Panc1 (cell line): Measurements from ENCODE around the gene PHF13. TPM values are rescaled to one million over a fixed set of nuclear protein-coding genes. Genes with fewer than 3 reads are reported as not detected.

ENCODE experiments used
- ATAC-seq: fragments of 200-7000 bp; cut with Tn5 transposase; 2 replicates; pipeline ENCODE4 v1.9.1; 2020; ENCODE audit warnings: mild to moderate bottlenecking, moderate library complexity
- BruUV-seq: library from RNA; stranded (reverse); fragments of 400-500 nt; replicated peaks from 2 replicates; lab custom pipeline; 2021; lab: Mats Ljungman, UMichigan
- CTCF ChIA-PET: fragments of 300-600 bp; sonication (Branson Sonifier 250); formaldehyde crosslinking; loops from one replicate; lab custom pipeline; 2022; ENCODE audit warnings: antibody characterized with exemption; lab: Charles Lee
- POLR2A ChIA-PET: fragments of 300-600 bp; sonication (Branson Sonifier 250); formaldehyde crosslinking; loops from one replicate; lab custom pipeline; 2022; ENCODE audit warnings: antibody characterized with exemption; lab: Charles Lee
- DNase-seq: peaks from one replicate; pipeline ENCODE4 v3.0.0-alpha.2; 2010; ENCODE audit warnings: low read depth, low spot score
- H3K27ac ChIP-seq: 2 replicates; pipeline ENCODE4 v1.5.1; 2011; ENCODE audit warnings: mild to moderate bottlenecking, low read length, inconsistent platforms
- H3K27me3 ChIP-seq: fragments of 200-500 bp; sonication (Bioruptor generic); 2 replicates; pipeline ENCODE4 v1.6.0; 2014; ENCODE audit warnings: low read length, inconsistent platforms; ENCODE audit not compliant: control insufficient read depth, insufficient read depth
- H3K36me3 ChIP-seq: fragments of 200-500 bp; sonication (Bioruptor generic); 2 replicates; pipeline ENCODE4 v1.5.1; 2014; ENCODE audit warnings: inconsistent platforms, mild to moderate bottlenecking, low read length, moderate library complexity; ENCODE audit not compliant: control insufficient read depth, insufficient read depth
- H3K4me1 ChIP-seq: 2 replicates; pipeline ENCODE4 v1.5.1; 2011; ENCODE audit warnings: inconsistent platforms, mild to moderate bottlenecking, low read length, moderate library complexity; ENCODE audit not compliant: control insufficient read depth, insufficient read depth
- H3K4me3 ChIP-seq, 2 experiments: 2 replicates each; pipeline ENCODE4 v1.5.1; 2011 to 2012; ENCODE audit warnings: low read depth in 2 of 2, low read length in 2 of 2, mild to moderate bottlenecking in 2 of 2, inconsistent platforms in 1 of 2, moderate library complexity in 1 of 2
- H3K9me3 ChIP-seq: fragments of 200-500 bp; sonication (Bioruptor generic); 2 replicates; pipeline ENCODE4 v1.5.1; 2014; ENCODE audit warnings: low read depth, mild to moderate bottlenecking, inconsistent platforms, low read length, moderate library complexity; ENCODE audit not compliant: control insufficient read depth, insufficient read depth
- CTCF ChIP-seq: fragments of 450-650 bp; IDR thresholded peaks from 2 replicates; pipeline ENCODE4 v1.5.1; 2017; ENCODE audit warnings: mild to moderate bottlenecking
- POLR2AphosphoS5 ChIP-seq: IDR thresholded peaks from 2 replicates; pipeline ENCODE4 v1.6.1; 2012; ENCODE audit warnings: mild to moderate bottlenecking, low read depth, low read length, moderate library complexity
- REST ChIP-seq, 2 experiments: IDR thresholded peaks; 2 replicates each; pipeline ENCODE4 v1.6.1; 2011 to 2012; ENCODE audit warnings: low read depth in 2 of 2, control low read depth in 1 of 2, low read length in 1 of 2, mild to moderate bottlenecking in 1 of 2, moderate library complexity in 1 of 2; ENCODE audit not compliant: insufficient read depth in 1 of 2
- SIN3A ChIP-seq: IDR thresholded peaks from 2 replicates; pipeline ENCODE4 v1.6.1; 2012; ENCODE audit warnings: low read depth, mild to moderate bottlenecking, low read length, moderate library complexity, borderline replicate concordance; ENCODE audit not compliant: insufficient read depth
- TCF7L2 ChIP-seq: IDR thresholded peaks from 2 replicates; pipeline ENCODE4 v1.6.1; 2011; ENCODE audit warnings: mild to moderate bottlenecking, low read depth, low read length, inconsistent platforms
- in situ Hi-C: cut with HindIII; loops from 2 replicates; pipeline ENCODE4 v1.10.0; 2016; ENCODE audit warnings: low sequenced_read_pairs, low pct_unique_long_range_greater_than_20kb
- intact Hi-C: fragments of 100-400 bp; cut with micrococcal nuclease; formaldehyde crosslinking; loops from one replicate; pipeline ENCODE4 v1.10.0; 2022; ENCODE audit not compliant: unreplicated experiment
- total RNA-seq: library from RNA; stranded (reverse); gene quantifications from one replicate; pipeline ENCODE4 v1.2.1, GENCODE V29; 2021; ENCODE audit not compliant: unreplicated experiment

The PHF13 gene
- total RNA-seq, 1 experiment from 2014 or later = 41.8 TPM

DNA sequence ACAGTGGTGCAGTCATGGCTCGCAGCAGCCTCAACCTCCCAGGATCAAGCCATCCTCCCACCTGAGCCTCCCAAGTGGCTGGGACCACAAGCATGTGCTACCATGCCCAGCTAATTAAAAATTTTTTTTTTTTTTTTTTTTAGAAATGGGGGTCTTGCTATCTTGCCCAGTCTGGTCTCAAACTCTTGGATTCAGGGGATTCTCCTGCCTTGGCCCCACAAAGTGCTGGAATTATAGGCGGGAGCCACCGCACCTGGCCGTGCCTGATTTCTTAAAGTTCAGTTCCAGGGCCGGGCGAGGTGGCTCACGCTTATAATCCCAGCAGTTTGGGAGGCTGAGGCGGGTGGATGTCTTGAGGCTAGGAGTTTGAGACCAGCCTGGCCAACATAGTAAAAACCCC, 17.5 kb downstream of the PHF13 start:
- no peak for TF ChIP-seq POLR2AphosphoS5
- no peak for TF ChIP-seq SIN3A
- TF ChIP-seq TCF7L2 = no peak
- TF ChIP-seq REST (IDR thresholded peaks at IDR 0.05; ENCODE audit: insufficient read depth in 1 of 2, low read depth in 2 of 2, low read length in 1 of 2) = no peak
- TF ChIP-seq CTCF = no peak
- CTCF ChIA-PET = no interaction called here
- Histone ChIP-seq H3K36me3 (peaks cover 2% of the 10 kb centered on the region; the same call in 1 of the 2 replicates), H3K27ac (no peak overlapping the region), H3K27me3 (no peaks in the 10 kb centered on the region), H3K4me3 (no peak overlapping the region), H3K4me1 (no peaks in the 10 kb centered on the region), H3K9me3 (no peaks in the 10 kb centered on the region)
- POLR2A ChIA-PET = no interaction called here
- no peak for DNase-seq
- no TSS peak for BruUV-seq
- no peak for ATAC-seq
- intact Hi-C loops = no loop called here
- in situ Hi-C loops = no loop called here

GRCh38 chr1:6632588-6633514, 19.3 kb downstream of the PHF13 start:
- ATAC-seq (no peak), DNase-seq (no peak)
- BruUV-seq = TSS peak; percentile 52
- H3K36me3 ChIP-seq = peaks cover 5% of the 10 kb centered on the region
- H3K4me3 ChIP-seq = no peak overlapping the region
- TF ChIP-seq TCF7L2 (no peak), REST (IDR thresholded peaks at IDR 0.05; ENCODE audit: insufficient read depth in 1 of 2, low read depth in 2 of 2, low read length in 1 of 2) (no peak), CTCF (no peak), SIN3A (no peak)
- in situ Hi-C loops = no loop called here
- no peaks in the 10 kb centered on the region for H3K4me1 ChIP-seq
- CTCF ChIA-PET = interaction anchor here (1.1 kb wide), 2 partner anchors 9 to 14 kb away, joined by 3 read pairs; no protein-coding TSS in a partner anchor
- H3K27ac ChIP-seq = no peak overlapping the region
- H3K27me3 ChIP-seq = no peaks in the 10 kb centered on the region
- POLR2A ChIA-PET = interaction anchor here (0.6 kb wide), 1 partner anchor 96 kb away, joined by 4 read pairs; no protein-coding TSS in a partner anchor
- H3K9me3 ChIP-seq = no peaks in the 10 kb centered on the region
- intact Hi-C loops = no loop called here
